ENCODE data around the gene CD1D. TPM values are rescaled to one million over a fixed set of nuclear protein-coding genes. Genes with fewer than 3 reads are reported as not detected.

Gene CD1D
- total RNA-seq, 1 experiment from 2014 or later: not detected

- peak; percentile 12 for DNase-seq (ENCODE audit: low read depth, low spot score)
- Histone ChIP-seq H3K36me3 (ENCODE audit: control insufficient read depth, insufficient read depth, low read length) (no peaks in the 10 kb centered on the region), H3K4me1 (ENCODE audit: control insufficient read depth, insufficient read depth, low read length) (no peaks in the 10 kb centered on the region), H3K9me3 (ENCODE audit: control insufficient read depth, insufficient read depth, low read depth, low read length) (no peaks in the 10 kb centered on the region), H3K27ac (ENCODE audit: low read length) (0 out of 2 replicates have a peak overlapping the region, but pooled peaks have one; percentile 57), H3K27me3 (ENCODE audit: control insufficient read depth, insufficient read depth, low read length) (peaks cover 13% of the 10 kb centered on the region; the same call in 1 of the 2 replicates), H3K4me3 (ENCODE audit: low read depth in 2 of 2, low read length in 2 of 2) (peak overlapping the region; percentile 29 to 31)
- BruUV-seq (replicated peaks): no TSS peak
- in situ Hi-C loops (cut with HindIII; ENCODE audit: low pct_unique_long_range_greater_than_20kb, low sequenced_read_pairs): no loop called here
- TF ChIP-seq TCF7L2 (IDR thresholded peaks at IDR 0.05; ENCODE audit: low read depth, low read length) (no peak), CTCF (IDR thresholded peaks at IDR 0.05) (no peak), POLR2AphosphoS5 (IDR thresholded peaks at IDR 0.05; ENCODE audit: low read depth, low read length) (no peak), REST (IDR thresholded peaks at IDR 0.05; ENCODE audit: insufficient read depth in 1 of 2, low read depth in 2 of 2, low read length in 1 of 2) (no peak), SIN3A (IDR thresholded peaks at IDR 0.05; ENCODE audit: borderline replicate concordance, insufficient read depth, low read depth, low read length) (no peak)
- POLR2A ChIA-PET: no interaction called here
- intact Hi-C loops (cut with micrococcal nuclease; ENCODE audit: unreplicated experiment): no loop called here
- CTCF ChIA-PET: no interaction called here
- ATAC-seq: peak; percentile 85
Measured at GRCh38 chr1:158149577-158150269, 31.0 kb upstream of the CD1D start.

GRCh38 chr1:158150523-158150922 is 30.2 kb upstream of the CD1D start:
- in situ Hi-C loops (cut with HindIII; ENCODE audit: low pct_unique_long_range_greater_than_20kb, low sequenced_read_pairs) (no loop called here), intact Hi-C loops (cut with micrococcal nuclease; ENCODE audit: unreplicated experiment) (no loop called here)
- Histone ChIP-seq H3K9me3 (ENCODE audit: control insufficient read depth, insufficient read depth, low read depth, low read length) (no peaks in the 10 kb centered on the region), H3K4me1 (ENCODE audit: control insufficient read depth, insufficient read depth, low read length) (no peaks in the 10 kb centered on the region), H3K27ac (ENCODE audit: low read length) (no peak overlapping the region), H3K36me3 (ENCODE audit: control insufficient read depth, insufficient read depth, low read length) (no peaks in the 10 kb centered on the region), H3K27me3 (ENCODE audit: control insufficient read depth, insufficient read depth, low read length) (peaks cover 13% of the 10 kb centered on the region; the same call in 1 of the 2 replicates), H3K4me3 (ENCODE audit: low read depth in 2 of 2, low read length in 2 of 2) (no peak overlapping the region)
- BruUV-seq (replicated peaks): no TSS peak
- ChIA-PET POLR2A (no interaction called here), CTCF (no interaction called here)
- ATAC-seq (no peak), DNase-seq (ENCODE audit: low read depth, low spot score) (no peak)
- TF ChIP-seq REST (IDR thresholded peaks at IDR 0.05; ENCODE audit: insufficient read depth in 1 of 2, low read depth in 2 of 2, low read length in 1 of 2) (no peak), TCF7L2 (IDR thresholded peaks at IDR 0.05; ENCODE audit: low read depth, low read length) (no peak), SIN3A (IDR thresholded peaks at IDR 0.05; ENCODE audit: borderline replicate concordance, insufficient read depth, low read depth, low read length) (no peak), CTCF (IDR thresholded peaks at IDR 0.05) (no peak), POLR2AphosphoS5 (IDR thresholded peaks at IDR 0.05; ENCODE audit: low read depth, low read length) (no peak)
